H9 (cell line): ENCODE measurements around the gene EVI5L. TPM values are rescaled to one million over a fixed set of nuclear protein-coding genes. Genes with fewer than 3 reads are reported as not detected.

Experiments
- DNase-seq: peaks from one replicate; pipeline ENCODE4 v3.0.0-alpha.2; 2017
- H2AFZ ChIP-seq: one replicate; pipeline ENCODE4 v1.6.1; 2013; ENCODE audit warnings: mild to moderate bottlenecking, low read length, control low read depth, moderate library complexity
- H2AK5ac ChIP-seq: 2 replicates; pipeline ENCODE4 v1.6.1; 2013; ENCODE audit warnings: low read length, control low read depth, mixed read lengths; ENCODE audit not compliant: insufficient read length
- H2BK120ac ChIP-seq: one replicate; pipeline ENCODE4 v1.6.1; 2013; ENCODE audit warnings: low read depth, mild to moderate bottlenecking, low read length, control low read depth, inconsistent platforms; ENCODE audit not compliant: poor library complexity, severe bottlenecking
- H2BK12ac ChIP-seq: 2 replicates; pipeline ENCODE4 v1.6.1; 2013; ENCODE audit warnings: low read length, control low read depth, mixed read lengths, low read depth; ENCODE audit not compliant: insufficient read length
- H2BK15ac ChIP-seq: 2 replicates; pipeline ENCODE4 v1.6.1; 2013; ENCODE audit warnings: low read depth, low read length, control low read depth
- H2BK20ac ChIP-seq: one replicate; pipeline ENCODE4 v1.6.1; 2013; ENCODE audit warnings: low read depth, mild to moderate bottlenecking, low read length, control low read depth, inconsistent platforms; ENCODE audit not compliant: poor library complexity, severe bottlenecking
- H2BK5ac ChIP-seq: 2 replicates; pipeline ENCODE4 v1.6.1; 2013; ENCODE audit warnings: low read length, control low read depth, mixed read lengths; ENCODE audit not compliant: insufficient read length
- H3K14ac ChIP-seq: 2 replicates; pipeline ENCODE4 v1.6.1; 2013; ENCODE audit warnings: low read length, control low read depth; ENCODE audit not compliant: insufficient read depth
- H3K18ac ChIP-seq: 2 replicates; pipeline ENCODE4 v1.6.1; 2013; ENCODE audit warnings: low read depth, mild to moderate bottlenecking, mixed read lengths, low read length, control low read depth; ENCODE audit not compliant: insufficient read length
- H3K23ac ChIP-seq: 2 replicates; pipeline ENCODE4 v1.6.1; 2013; ENCODE audit warnings: low read length, control low read depth, mixed read lengths, low read depth; ENCODE audit not compliant: insufficient read length
- H3K23me2 ChIP-seq: 2 replicates; pipeline ENCODE4 v1.6.1; 2013; ENCODE audit warnings: low read depth, mild to moderate bottlenecking, mixed read lengths, low read length, control low read depth; ENCODE audit not compliant: insufficient read length, poor library complexity, severe bottlenecking
- H3K27ac ChIP-seq: 2 replicates; pipeline ENCODE4 v1.5.1; 2013; ENCODE audit warnings: low read length, control low read depth, mixed read lengths, low read depth; ENCODE audit not compliant: insufficient read length
- H3K27me3 ChIP-seq: 2 replicates; pipeline ENCODE4 v1.6.1; 2013; ENCODE audit warnings: low read length, control low read depth, inconsistent platforms; ENCODE audit not compliant: insufficient read depth
- H3K4ac ChIP-seq: 2 replicates; pipeline ENCODE4 v1.6.1; 2013; ENCODE audit warnings: low read depth, mild to moderate bottlenecking, control low read depth, inconsistent platforms, low read length, moderate library complexity
- H3K4me1 ChIP-seq: 2 replicates; pipeline ENCODE4 v1.6.1; 2013; ENCODE audit warnings: low read length, control low read depth, inconsistent platforms; ENCODE audit not compliant: insufficient read depth
- H3K4me2 ChIP-seq: 2 replicates; pipeline ENCODE4 v1.6.1; 2013; ENCODE audit warnings: low read length, control low read depth, mixed read lengths; ENCODE audit not compliant: insufficient read length, insufficient read depth
- H3K56ac ChIP-seq: 2 replicates; pipeline ENCODE4 v1.6.1; 2013; ENCODE audit warnings: low read depth, mild to moderate bottlenecking, mixed read lengths, low read length, control low read depth; ENCODE audit not compliant: insufficient read length
- H3K79me1 ChIP-seq: 2 replicates; pipeline ENCODE4 v1.6.1; 2013; ENCODE audit warnings: low read depth, mild to moderate bottlenecking, moderate library complexity, low read length, control low read depth, inconsistent platforms; ENCODE audit not compliant: insufficient read depth, poor library complexity, severe bottlenecking
- H3K79me2 ChIP-seq: 2 replicates; pipeline ENCODE4 v1.6.1; 2013; ENCODE audit warnings: low read length, control low read depth, inconsistent platforms; ENCODE audit not compliant: insufficient read depth
- H3K9ac ChIP-seq: 2 replicates; pipeline ENCODE4 v1.6.1; 2013; ENCODE audit warnings: low read length, control low read depth, mixed read lengths; ENCODE audit not compliant: insufficient read length; ENCODE audit errors: extremely low read depth
- H3K9me3 ChIP-seq: one replicate; pipeline ENCODE4 v1.6.1; 2013; ENCODE audit warnings: low read depth, low read length, inconsistent platforms; ENCODE audit not compliant: control insufficient read depth
- H3T11ph ChIP-seq: one replicate; pipeline ENCODE4 v1.6.1; 2013; ENCODE audit warnings: mild to moderate bottlenecking, low read length, control low read depth, inconsistent platforms
- H4K20me1 ChIP-seq: one replicate; pipeline ENCODE4 v1.6.1; 2013; ENCODE audit not compliant: control insufficient read depth, insufficient read length, insufficient read depth
- H4K5ac ChIP-seq: 2 replicates; pipeline ENCODE4 v1.6.1; 2013; ENCODE audit warnings: low read depth, mild to moderate bottlenecking, mixed read lengths, low read length, control low read depth; ENCODE audit not compliant: insufficient read length
- H4K8ac ChIP-seq: replicated peaks from 2 replicates; pipeline ENCODE4 v1.6.1; 2013; ENCODE audit warnings: low read length, control low read depth, mixed read lengths, low read depth; ENCODE audit not compliant: insufficient read length
- H4K91ac ChIP-seq: 2 replicates; pipeline ENCODE4 v1.6.1; 2013; ENCODE audit warnings: low read depth, mild to moderate bottlenecking, moderate library complexity, mixed read lengths, low read length, control low read depth; ENCODE audit not compliant: insufficient read length
- H3K27ac Mint-ChIP-seq, 3 experiments: 2 replicates in 2 of 3; 3 replicates in 1 of 3; pipeline ENCODE4 v1.8.0; 2020 to 2021; ENCODE audit warnings: mixed read lengths in 3 of 3, mild to moderate bottlenecking in 1 of 3, moderate library complexity in 1 of 3
- H3K27me3 Mint-ChIP-seq: 2 replicates; pipeline ENCODE4 v1.8.0; 2021; ENCODE audit warnings: low read depth, mild to moderate bottlenecking, moderate library complexity, mixed read lengths
- H3K36me3 Mint-ChIP-seq, 3 experiments: 2 replicates in 2 of 3; 3 replicates in 1 of 3; pipeline ENCODE4 v1.8.0; 2020 to 2021; ENCODE audit warnings: low read depth in 3 of 3, mixed read lengths in 3 of 3; ENCODE audit not compliant: insufficient read depth in 1 of 3
- H3K4me1 Mint-ChIP-seq, 2 experiments: 2 replicates each; pipeline ENCODE4 v1.8.0; 2020; ENCODE audit warnings: mixed read lengths in 2 of 2
- H3K4me3 Mint-ChIP-seq, 2 experiments: 2 replicates in 1 of 2; 3 replicates in 1 of 2; pipeline ENCODE4 v1.8.0; 2020 to 2021; ENCODE audit warnings: mild to moderate bottlenecking in 2 of 2, mixed read lengths in 2 of 2, moderate library complexity in 1 of 2
- H3K9me3 Mint-ChIP-seq, 2 experiments: 2 replicates in 1 of 2; 3 replicates in 1 of 2; pipeline ENCODE4 v1.8.0; 2020; ENCODE audit warnings: mild to moderate bottlenecking in 2 of 2, mixed read lengths in 2 of 2, moderate library complexity in 1 of 2
- CTCF ChIP-seq: fragments of 200-600 bp; sonication (generic); conservative IDR thresholded peaks from 3 replicates; pipeline ENCODE4 v1.8.0; 2021; ENCODE audit warnings: antibody characterized with exemption, mild to moderate bottlenecking
- WGBS: extraction: QIAGEN DNeasy Blood & Tissue Kit; methylation state at CpG from one replicate; pipeline ENCODE4 v1.1.7; 2013; ENCODE audit warnings: missing lambda C conversion rate, low lambda C conversion rate, mixed read lengths; ENCODE audit not compliant: insufficient read length; ENCODE audit errors: extremely low coverage; 5-methylcytosine and 5-hydroxymethylcytosine counted together
- long read RNA-seq: library from polyadenylated mRNA; unstranded; transcript quantifications from one replicate; pipeline ENCODE4 v2.0.0, GENCODE V29; 2020
- total RNA-seq: library from RNA; stranded (reverse); gene quantifications from 2 replicates; pipeline ENCODE4 v1.2.1, GENCODE V29; 2021

Gene EVI5L
- total RNA-seq, result 7.1 and 7.8 TPM in 2 replicates
- long read RNA-seq, partial matches to known transcripts, result 10 of 15 reads
- long read RNA-seq, other reads (novel, unspliced or antisense), result 5 of 15 reads

GRCh38 chr19:7829561-7830271 is at the start of gene EVI5L:
Gene EVI5L (plus strand): TSS chr19:7830218. CDS start chr19:7846543, 16,325 bp downstream.
- no peaks in the 10 kb centered on the region for H3K79me1 ChIP-seq
- no peak within 1 kb of the TSS for H3K23ac ChIP-seq
- no peak within 1 kb of the TSS for H4K91ac ChIP-seq
- no peak within 1 kb of the TSS for H3K27ac ChIP-seq
- peak within 1 kb of the TSS; percentile 73 to 86 for H3K4me3 Mint-ChIP-seq
- peak; percentile 100 for DNase-seq
- peak within 1 kb of the TSS; percentile 46 for H3K4me2 ChIP-seq
- no peak within 1 kb of the TSS for H3K4ac ChIP-seq
- no peak within 1 kb of the TSS for H2BK5ac ChIP-seq
- TF ChIP-seq CTCF, result no peak
- peaks cover 3% of the 10 kb centered on the region for H3K23me2 ChIP-seq
- H3K18ac ChIP-seq, result no peak within 1 kb of the TSS
- no CpG with 5 or more reads among the region's 45 CpGs for WGBS
- peaks cover 18 to 22% of the 10 kb centered on the region in 2 experiments for H3K4me1 Mint-ChIP-seq
- H2BK120ac ChIP-seq, result no peak within 1 kb of the TSS
- no peak within 1 kb of the TSS for H2AFZ ChIP-seq
- no peaks in the 10 kb centered on the region for H3K79me2 ChIP-seq
- no peak within 1 kb of the TSS for H2BK15ac ChIP-seq
- no peak within 1 kb of the TSS for H3K14ac ChIP-seq
- H2BK12ac ChIP-seq, result no peak within 1 kb of the TSS
- H3K4me1 ChIP-seq, result no peaks in the 10 kb centered on the region
- peak within 1 kb of the TSS in 2 of 3 experiments; percentile 72 to 82; a peak in 2 of 7 replicates for H3K27ac Mint-ChIP-seq
- no peaks in the 10 kb centered on the region for H4K20me1 ChIP-seq
- H3K56ac ChIP-seq, result no peak within 1 kb of the TSS
- no peaks in the 10 kb centered on the region for H3K27me3 ChIP-seq
- H4K5ac ChIP-seq, result no peak within 1 kb of the TSS
- no peak within 1 kb of the TSS for H4K8ac ChIP-seq
- H3K9me3 Mint-ChIP-seq, result no peaks in the 10 kb centered on the region
- peaks cover 62% of the 10 kb centered on the region for H3K27me3 Mint-ChIP-seq
- no peak within 1 kb of the TSS for H3T11ph ChIP-seq
- no peak within 1 kb of the TSS for H2BK20ac ChIP-seq
- no peak within 1 kb of the TSS for H3K9ac ChIP-seq
- H3K9me3 ChIP-seq, result no peaks in the 10 kb centered on the region
- no peaks in the 10 kb centered on the region for H3K36me3 Mint-ChIP-seq
- no peak within 1 kb of the TSS for H2AK5ac ChIP-seq
